ENCODE measurements around the gene ANKZF1.

- no peak for TF ChIP-seq CTCF (IDR thresholded peaks at IDR 0.05)
- TF ChIP-seq EZH2 (IDR thresholded peaks at IDR 0.05; ENCODE audit: borderline replicate concordance, insufficient read depth, low read depth, low read length, poor library complexity, severe bottlenecking): no peak
Observed at GRCh38 chr2:219181531-219181930, 48.1 kb upstream of the ANKZF1 start.

All from B cell (primary cell).